Activated CD4-positive, alpha-beta T cell treated with anti-CD3 and anti-CD28 coated beads for 36 hours (primary cell): Measurements from ENCODE around the gene ADISSP. TPM values are rescaled to one million over a fixed set of nuclear protein-coding genes. Genes with fewer than 3 reads are reported as not detected.

Experiments
- ATAC-seq: fragments of 200-7000 bp; cut with Tn5 transposase; one replicate; pipeline ENCODE4 v1.10.0; 2021; ENCODE audit warnings: mild to moderate bottlenecking, moderate library complexity
- CTCF ChIA-PET: fragments of 350-600 bp; sonication (Branson Sonifier 250); formaldehyde crosslinking; loops from one replicate; lab custom pipeline; 2021; ENCODE audit warnings: antibody characterized with exemption; lab: Charles Lee
- POLR2A ChIA-PET: fragments of 350-600 bp; sonication (Branson Sonifier 250); formaldehyde crosslinking; loops from one replicate; lab custom pipeline; 2021; ENCODE audit warnings: antibody characterized with exemption, inconsistent platforms; lab: Charles Lee
- DNase-seq: peaks from one replicate; pipeline ENCODE4 v3.0.0-alpha.2; 2020
- H3K27ac Mint-ChIP-seq: one replicate; pipeline ENCODE4 v1.8.0; 2021; ENCODE audit warnings: mixed read lengths
- H3K27me3 Mint-ChIP-seq: one replicate; pipeline ENCODE4 v1.8.0; 2021; ENCODE audit warnings: mixed read lengths
- H3K36me3 Mint-ChIP-seq: one replicate; pipeline ENCODE4 v1.8.0; 2021; ENCODE audit warnings: low read depth, mixed read lengths
- H3K4me1 Mint-ChIP-seq: one replicate; pipeline ENCODE4 v1.8.0; 2021; ENCODE audit warnings: mixed read lengths
- H3K4me3 Mint-ChIP-seq: one replicate; pipeline ENCODE4 v1.8.0; 2021; ENCODE audit warnings: mild to moderate bottlenecking, moderate library complexity, mixed read lengths
- H3K9me3 Mint-ChIP-seq: one replicate; pipeline ENCODE4 v1.8.0; 2021; ENCODE audit warnings: low read depth, mixed read lengths
- intact Hi-C, 2 experiments: fragments of 100-400 bp; cut with DNase I in 1 of 2; cut with micrococcal nuclease in 1 of 2; formaldehyde crosslinking; loops; one replicate each; pipeline versions ENCODE4 v1.14.2 to v1.15.1; 2022 to 2024; cut with DNase I, micrococcal nuclease
- total RNA-seq, 2 experiments: library from RNA; stranded (reverse); gene quantifications; one replicate each; pipeline ENCODE4 v1.2.3, GENCODE V29; 2021

Gene ADISSP
- total RNA-seq, 2 experiments from 2014 or later, result 46.5 to 57.3 TPM

DNA sequence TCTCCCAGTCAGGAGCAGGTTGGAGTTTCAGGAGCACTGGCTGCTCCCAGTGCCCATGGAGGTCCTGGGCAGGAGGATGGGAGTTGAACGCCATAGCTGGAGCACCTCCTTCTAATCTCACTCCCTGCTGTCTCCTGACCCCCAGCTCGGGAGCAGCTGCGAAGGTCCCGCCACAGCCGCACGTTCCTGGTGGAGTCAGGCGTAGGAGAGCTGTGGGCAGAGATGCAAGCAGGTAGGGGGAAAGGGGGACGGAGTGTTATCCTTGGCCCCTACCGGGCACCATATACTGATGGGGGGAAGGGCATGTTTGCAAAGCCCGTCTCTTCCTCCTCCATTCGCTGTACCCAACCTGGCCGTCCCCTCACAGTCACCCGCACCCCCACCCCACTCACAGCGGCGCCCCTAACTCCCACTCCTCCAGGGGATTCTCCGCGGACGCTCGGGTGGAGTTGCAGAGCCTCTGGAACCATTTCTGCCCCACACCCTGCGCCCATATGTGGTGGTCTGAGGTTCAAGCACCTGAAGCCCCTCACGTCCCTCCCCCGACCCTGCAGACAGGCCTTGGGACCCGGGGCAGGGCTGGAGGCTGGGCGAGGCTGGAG lies 18.4 kb downstream of the ADISSP start:
- peaks cover 16% of the 10 kb centered on the region for H3K4me1 Mint-ChIP-seq
- no peak overlapping the region for H3K27ac Mint-ChIP-seq
- H3K27me3 Mint-ChIP-seq, result peaks cover 3% of the 10 kb centered on the region
- H3K36me3 Mint-ChIP-seq, result peaks cover 2% of the 10 kb centered on the region
- H3K9me3 Mint-ChIP-seq, result no peaks in the 10 kb centered on the region
- H3K4me3 Mint-ChIP-seq, result no peak overlapping the region
- ChIA-PET POLR2A (no interaction called here), CTCF (interaction anchor here (0.6 to 1.2 kb wide), 8 partner anchors 9 to 1021 kb away, joined by 3 to 5 read pairs (median 3); no protein-coding TSS in a partner anchor)
- DNase-seq (no peak), ATAC-seq (no peak)
- intact Hi-C loops, result loop anchor here in 1 of 2 experiments (1.0 kb wide), 1 partner anchor 73 kb away; no protein-coding TSS in a partner anchor

DNA sequence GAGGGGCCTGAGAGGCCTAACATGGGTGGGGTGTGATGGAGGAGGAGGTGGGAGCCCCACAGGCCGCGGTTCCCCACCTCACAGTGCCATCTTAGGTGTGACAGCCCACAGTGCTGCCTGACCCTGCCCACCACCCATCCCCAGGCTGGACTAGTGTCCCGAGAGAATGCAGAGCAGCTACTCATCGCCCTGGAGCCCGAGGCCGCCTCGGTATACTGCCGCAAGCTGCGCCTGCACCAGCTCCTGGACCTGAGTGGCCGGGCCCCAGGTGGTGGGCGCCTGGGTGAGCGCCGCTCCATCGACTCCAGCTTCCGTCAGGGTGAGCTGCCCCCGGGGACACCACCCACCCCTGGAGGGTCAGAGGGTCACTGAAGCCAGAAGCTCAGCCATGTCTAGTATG lies 19.5 kb downstream of the ADISSP start:
- intact Hi-C loops, result no loop called here
- DNase-seq, result no peak
- Mint-ChIP-seq H3K36me3 (no peaks in the 10 kb centered on the region), H3K4me1 (peaks cover 16% of the 10 kb centered on the region), H3K27me3 (peaks cover 3% of the 10 kb centered on the region), H3K9me3 (no peaks in the 10 kb centered on the region), H3K27ac (no peak overlapping the region), H3K4me3 (no peak overlapping the region)
- CTCF ChIA-PET, result interaction anchor here (1.0 to 1.6 kb wide), 4 partner anchors 18 to 97 kb away, joined by 3 to 6 read pairs (median 4); no protein-coding TSS in a partner anchor
- POLR2A ChIA-PET, result interaction anchor here (0.7 to 1.1 kb wide), 2 partner anchors 19 to 35 kb away, joined by 3 read pairs; partner anchors contain the start of gene ADISSP
- no peak for ATAC-seq

DNA sequence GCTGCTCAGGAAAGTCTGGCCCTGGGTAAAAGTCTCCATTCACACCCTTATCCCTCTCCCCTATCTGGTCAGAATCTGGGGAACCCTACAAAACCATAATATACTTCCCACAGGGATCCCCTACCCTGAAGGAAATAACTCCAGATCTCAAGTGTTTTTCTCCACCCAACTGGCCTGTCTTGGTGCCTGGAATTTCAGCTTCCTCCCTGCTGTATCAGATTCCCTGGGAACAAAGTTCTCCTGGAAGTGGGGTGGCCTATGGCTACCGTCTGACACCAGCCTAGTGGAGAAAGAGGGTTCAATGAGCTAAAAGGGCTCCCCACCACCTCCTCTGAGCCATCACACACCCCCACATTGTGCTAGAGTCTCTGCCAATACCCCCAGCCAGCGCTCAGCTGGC lies 20.1 kb downstream of the ADISSP start:
- ChIA-PET POLR2A (no interaction called here), CTCF (interaction anchor here (1.0 to 1.6 kb wide), 3 partner anchors 19 to 70 kb away, joined by 3 to 6 read pairs (median 6); no protein-coding TSS in a partner anchor)

DNA sequence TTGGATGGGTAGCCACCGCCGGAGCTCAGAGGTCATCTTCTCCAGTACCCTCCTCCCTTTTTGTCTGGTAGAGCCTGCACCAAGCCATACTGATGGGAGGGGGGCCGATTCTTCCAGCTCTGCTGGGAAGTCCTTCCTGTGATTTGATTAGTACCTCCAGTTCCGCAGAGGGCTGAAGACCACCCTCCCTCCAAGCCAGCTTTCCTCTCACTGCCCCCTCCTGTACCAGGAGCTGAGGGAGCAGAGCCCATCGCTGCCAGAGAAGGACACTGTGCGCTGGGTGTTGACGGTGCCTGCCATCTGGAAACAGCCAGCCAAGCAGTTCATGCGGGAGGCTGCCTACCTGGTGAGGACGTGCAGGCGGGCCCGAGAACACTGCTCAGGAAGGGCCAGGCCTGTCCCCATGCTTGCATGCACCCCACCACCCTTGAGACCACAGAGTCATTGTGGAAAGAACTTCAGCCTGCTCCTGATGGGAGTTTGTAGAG lies 21.8 kb downstream of the ADISSP start:
- ChIA-PET CTCF (interaction anchor here (0.5 to 1.0 kb wide), 6 partner anchors 8 to 85 kb away, joined by 3 to 4 read pairs (median 3); partner anchors contain the start of gene SIGLEC1), POLR2A (no interaction called here)
- intact Hi-C loops, result no loop called here
- DNase-seq (no peak), ATAC-seq (no peak)
- Mint-ChIP-seq H3K27ac (no peak overlapping the region), H3K4me3 (no peak overlapping the region), H3K36me3 (no peaks in the 10 kb centered on the region), H3K9me3 (no peaks in the 10 kb centered on the region), H3K4me1 (peaks cover 10% of the 10 kb centered on the region), H3K27me3 (peaks cover under 1% of the 10 kb centered on the region)

More for the DNA sequence above, 20.1 kb downstream of the ADISSP start:
- intact Hi-C loops, result no loop called here
- ATAC-seq, result no peak
- DNase-seq, result no peak
- Mint-ChIP-seq H3K27me3 (peaks cover 3% of the 10 kb centered on the region), H3K27ac (no peak overlapping the region), H3K4me3 (no peak overlapping the region), H3K9me3 (no peaks in the 10 kb centered on the region), H3K4me1 (peaks cover 14% of the 10 kb centered on the region), H3K36me3 (no peaks in the 10 kb centered on the region)

DNA sequence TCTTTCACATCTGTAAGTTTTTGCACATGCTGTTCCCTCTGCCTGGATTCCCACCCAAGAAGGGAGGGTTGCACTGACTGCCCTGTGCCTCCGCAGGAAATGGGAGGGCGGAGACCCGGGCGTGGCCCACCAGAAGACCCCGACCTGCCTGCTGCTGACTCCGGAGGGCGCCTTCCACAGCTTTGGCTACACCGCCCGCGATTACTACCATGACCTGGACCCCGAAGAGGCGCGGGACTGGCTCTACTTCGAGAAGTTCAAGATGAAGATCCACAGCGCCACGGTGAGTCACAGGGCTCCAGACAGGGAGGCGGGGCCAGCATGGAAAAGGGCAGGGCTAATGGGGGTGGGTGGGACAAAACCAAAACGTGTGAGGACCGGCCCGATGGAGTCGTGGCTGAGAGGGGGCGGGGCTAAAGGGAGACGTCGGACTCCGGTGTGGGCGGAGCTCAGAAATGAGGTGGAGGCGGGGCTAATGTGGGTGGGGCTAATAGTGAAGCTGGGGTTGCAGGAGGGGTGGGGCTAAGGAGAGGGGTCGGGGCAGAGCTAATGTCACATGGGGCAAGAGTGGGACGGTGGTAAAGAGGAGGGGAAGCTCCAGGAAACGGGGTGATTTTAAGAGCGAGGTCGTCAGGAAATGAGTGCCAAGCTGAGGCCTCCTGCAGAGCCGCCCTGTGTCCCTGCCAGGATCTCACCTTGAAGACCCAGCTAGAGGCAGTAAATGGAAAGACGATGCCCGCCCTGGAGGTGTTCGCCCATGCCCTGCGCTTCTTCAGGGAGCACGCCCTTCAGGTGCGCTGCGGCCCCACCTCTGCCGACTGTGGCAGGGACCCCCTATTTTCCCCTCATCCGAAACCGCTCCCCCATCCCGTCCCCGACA lies 22.5 kb downstream of the ADISSP start:
- Mint-ChIP-seq H3K4me1 (peaks cover 10% of the 10 kb centered on the region), H3K4me3 (peak overlapping the region; percentile 46), H3K27ac (no peak overlapping the region), H3K9me3 (no peaks in the 10 kb centered on the region), H3K36me3 (no peaks in the 10 kb centered on the region), H3K27me3 (no peaks in the 10 kb centered on the region)
- ATAC-seq (peak; percentile 90), DNase-seq (peak; percentile 89)
- CTCF ChIA-PET, result interaction anchor here (0.5 to 1.0 kb wide), 9 partner anchors 9 to 85 kb away, joined by 3 to 4 read pairs (median 3); partner anchors contain the start of gene SIGLEC1
- intact Hi-C loops, result no loop called here
- POLR2A ChIA-PET, result no interaction called here

DNA sequence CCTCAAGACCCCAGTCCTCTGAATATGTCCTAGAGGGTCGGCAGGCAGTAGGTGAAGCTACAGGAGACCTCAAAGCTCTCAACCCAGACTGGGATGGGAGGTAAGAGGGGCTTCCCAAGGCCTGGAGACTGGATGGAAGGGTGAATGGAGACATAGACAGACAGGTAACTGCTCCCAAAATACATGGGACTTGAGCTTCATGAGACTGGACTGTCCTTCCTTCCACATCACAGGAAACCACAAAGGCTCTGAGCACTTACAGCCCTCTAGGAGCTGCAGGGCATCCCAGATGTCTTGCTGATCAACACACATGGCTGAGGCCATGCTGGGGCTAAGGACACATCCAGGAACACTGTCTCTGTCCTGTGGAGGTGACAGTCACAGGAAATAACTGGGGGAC lies 23.5 kb downstream of the ADISSP start:
- Mint-ChIP-seq H3K27me3 (no peaks in the 10 kb centered on the region), H3K27ac (no peak overlapping the region), H3K9me3 (no peaks in the 10 kb centered on the region), H3K4me3 (no peak overlapping the region), H3K4me1 (peaks cover 10% of the 10 kb centered on the region), H3K36me3 (no peaks in the 10 kb centered on the region)
- ATAC-seq (no peak), DNase-seq (no peak)
- POLR2A ChIA-PET, result no interaction called here
- intact Hi-C loops, result no loop called here
- CTCF ChIA-PET, result interaction anchor here (1.1 kb wide), 1 partner anchor 11 kb away, joined by 3 read pairs; no protein-coding TSS in a partner anchor

DNA sequence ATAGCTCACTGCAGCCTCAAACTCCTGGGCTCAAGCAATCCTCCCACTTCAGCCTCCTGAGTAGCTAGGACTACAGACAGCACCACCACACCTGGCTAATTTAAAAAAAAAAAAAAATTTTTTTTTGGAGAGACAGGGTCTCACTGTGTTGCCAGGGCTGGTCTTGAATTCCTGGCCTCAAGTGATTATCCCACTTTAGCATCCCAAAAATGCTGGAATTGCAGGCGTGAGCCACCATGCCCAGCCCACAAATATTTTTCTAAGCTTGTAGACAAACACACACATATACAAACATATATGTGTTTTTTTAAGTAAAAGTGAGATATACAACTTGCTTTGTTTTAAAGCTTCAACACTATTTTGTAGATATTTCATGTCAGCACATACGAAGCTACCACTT lies 24.3 kb downstream of the ADISSP start:
- no peaks in the 10 kb centered on the region for H3K36me3 Mint-ChIP-seq
- no peaks in the 10 kb centered on the region for H3K27me3 Mint-ChIP-seq
- ChIA-PET POLR2A (interaction anchor here (1.2 kb wide), 1 partner anchor 34 kb away, joined by 5 read pairs; no protein-coding TSS in a partner anchor), CTCF (interaction anchor here (0.7 to 1.1 kb wide), 2 partner anchors 12 to 56 kb away, joined by 3 read pairs; no protein-coding TSS in a partner anchor)
- intact Hi-C loops, result no loop called here
- H3K27ac Mint-ChIP-seq, result no peak overlapping the region
- H3K9me3 Mint-ChIP-seq, result no peaks in the 10 kb centered on the region
- no peak overlapping the region for H3K4me3 Mint-ChIP-seq
- DNase-seq, result no peak
- ATAC-seq, result no peak
- peaks cover 10% of the 10 kb centered on the region for H3K4me1 Mint-ChIP-seq

DNA sequence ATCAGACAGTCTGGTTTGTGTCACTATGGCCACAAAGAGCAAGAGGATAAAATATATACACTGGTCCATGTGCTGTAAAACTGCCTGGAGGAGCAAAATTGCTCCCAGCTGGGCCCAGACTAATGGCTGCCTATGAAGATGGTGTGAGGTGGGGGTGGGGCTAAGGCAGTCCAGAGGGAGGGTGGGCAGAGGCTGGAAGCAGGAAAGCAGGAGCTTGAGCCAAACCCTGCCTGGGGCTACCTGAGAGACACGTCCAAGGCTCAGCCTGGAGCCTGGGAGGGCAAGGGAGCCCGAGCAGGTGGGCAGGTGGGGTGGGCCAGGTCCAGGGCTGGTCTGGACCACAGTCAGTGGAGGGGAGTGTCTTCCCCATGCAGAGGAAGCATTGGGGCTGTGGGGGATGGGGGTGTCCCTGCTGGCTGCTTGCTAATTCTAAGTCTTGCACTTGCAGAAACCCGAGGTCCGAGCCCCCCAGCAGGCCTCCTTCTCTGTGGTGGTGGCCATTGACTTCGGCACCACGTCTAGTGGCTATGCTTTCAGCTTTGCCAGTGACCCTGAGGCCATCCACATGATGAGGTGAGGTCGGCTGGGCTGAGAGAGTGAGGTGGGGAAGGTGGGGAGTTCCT lies 25.6 kb downstream of the ADISSP start:
- H3K36me3 Mint-ChIP-seq, result no peaks in the 10 kb centered on the region
- no peaks in the 10 kb centered on the region for H3K9me3 Mint-ChIP-seq
- CTCF ChIA-PET, result interaction anchor here (0.8 to 1.2 kb wide), 3 partner anchors 20 to 728 kb away, joined by 3 to 4 read pairs (median 4); no protein-coding TSS in a partner anchor
- H3K4me3 Mint-ChIP-seq, result no peak overlapping the region
- no peaks in the 10 kb centered on the region for H3K27me3 Mint-ChIP-seq
- intact Hi-C loops, result no loop called here
- ATAC-seq (no peak), DNase-seq (no peak)
- H3K27ac Mint-ChIP-seq, result no peak overlapping the region
- POLR2A ChIA-PET, result interaction anchor here (0.6 to 1.2 kb wide), 3 partner anchors 9 to 35 kb away, joined by 4 to 5 read pairs (median 5); no protein-coding TSS in a partner anchor
- peaks cover 10% of the 10 kb centered on the region for H3K4me1 Mint-ChIP-seq

DNA sequence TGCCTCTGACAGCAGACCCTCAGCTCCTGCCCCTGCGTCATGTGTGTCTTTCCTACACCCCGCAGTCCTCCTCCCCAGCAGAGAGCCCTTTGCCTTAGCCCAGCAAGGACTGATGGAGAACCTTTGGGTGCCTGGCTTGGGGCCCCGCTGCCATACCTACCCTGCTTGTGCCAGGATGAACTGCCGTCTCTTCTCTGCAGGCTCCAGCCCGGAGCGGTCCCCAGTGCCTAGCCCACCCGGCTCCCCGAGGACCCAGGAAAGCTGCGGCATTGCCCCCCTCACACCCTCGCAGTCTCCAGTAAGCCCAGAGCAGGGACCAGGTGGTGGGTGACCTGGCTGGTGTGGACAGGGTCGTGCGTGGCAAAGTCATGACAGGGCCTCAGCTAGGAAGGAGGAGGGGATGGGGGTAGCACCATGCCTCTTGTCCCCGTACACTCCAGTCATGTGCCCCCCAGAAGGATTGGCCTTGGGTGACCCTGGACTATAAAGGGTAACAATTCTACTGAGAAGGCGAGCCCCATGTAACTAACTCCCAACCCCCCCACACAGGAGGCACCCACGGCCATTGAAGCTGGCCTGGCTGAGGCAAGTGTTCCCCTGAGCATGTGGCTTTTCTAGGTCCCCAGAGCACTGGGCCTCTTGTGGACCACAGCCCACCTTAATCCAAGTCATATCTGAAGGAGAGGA lies 26.8 kb downstream of the ADISSP start:
- H3K36me3 Mint-ChIP-seq, result no peaks in the 10 kb centered on the region
- H3K9me3 Mint-ChIP-seq, result no peaks in the 10 kb centered on the region
- no peak for DNase-seq
- ChIA-PET CTCF (interaction anchor here (0.8 to 1.2 kb wide), 4 partner anchors 9 to 730 kb away, joined by 4 to 5 read pairs (median 4); no protein-coding TSS in a partner anchor), POLR2A (interaction anchor here (0.6 kb wide), 1 partner anchor 10 kb away, joined by 4 read pairs; no protein-coding TSS in a partner anchor)
- H3K27me3 Mint-ChIP-seq, result no peaks in the 10 kb centered on the region
- no peak for ATAC-seq
- peaks cover 10% of the 10 kb centered on the region for H3K4me1 Mint-ChIP-seq
- intact Hi-C loops, result no loop called here
- H3K27ac Mint-ChIP-seq, result no peak overlapping the region
- no peak overlapping the region for H3K4me3 Mint-ChIP-seq

DNA sequence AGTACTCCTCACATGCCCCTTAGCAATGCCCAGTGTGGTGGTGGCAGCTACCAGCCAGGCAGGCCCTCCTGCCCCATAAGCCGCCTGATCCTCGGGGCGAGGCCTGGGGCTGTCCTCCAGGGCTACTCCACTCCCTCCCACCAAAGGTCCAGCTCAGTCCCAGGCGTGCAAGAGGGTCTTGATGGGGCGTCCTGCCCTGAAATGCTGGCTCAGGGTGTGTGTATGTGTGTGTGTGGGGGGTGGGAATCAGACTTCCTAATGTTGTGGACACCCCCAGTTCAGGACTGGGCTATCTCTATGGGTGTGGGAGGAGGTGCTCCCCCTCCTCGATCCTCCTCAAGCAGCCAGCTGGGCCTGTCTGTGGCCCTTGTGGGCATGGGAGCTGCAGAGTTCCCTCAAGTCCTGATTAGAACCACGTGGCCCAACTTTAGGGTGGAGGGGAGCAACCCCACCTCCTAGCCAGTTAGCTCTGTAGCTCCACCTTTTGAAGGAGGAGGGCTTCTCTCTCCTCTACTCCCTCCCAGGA lies 27.6 kb downstream of the ADISSP start:
- peaks cover 4% of the 10 kb centered on the region for H3K4me1 Mint-ChIP-seq
- peaks cover 2% of the 10 kb centered on the region for H3K27me3 Mint-ChIP-seq
- ChIA-PET CTCF (interaction anchor here (1.0 kb wide), 1 partner anchor 10 kb away, joined by 5 read pairs; no protein-coding TSS in a partner anchor), POLR2A (no interaction called here)
- H3K4me3 Mint-ChIP-seq, result no peak overlapping the region
- no peak for ATAC-seq
- H3K9me3 Mint-ChIP-seq, result no peaks in the 10 kb centered on the region
- H3K36me3 Mint-ChIP-seq, result no peaks in the 10 kb centered on the region
- intact Hi-C loops, result no loop called here
- no peak overlapping the region for H3K27ac Mint-ChIP-seq
- no peak for DNase-seq
